Lung (tissue), 12 donors: Measurements from ENCODE around the gene ECHS1. TPM values are rescaled to one million over a fixed set of nuclear protein-coding genes. Genes with fewer than 3 reads are reported as not detected.

Experiments
- ATAC-seq: fragments of 200-7000 bp; cut with Tn5 transposase; one replicate; pipeline ENCODE4 v1.9.1; 2020; ENCODE audit warnings: moderate number of reproducible peaks; ENCODE audit not compliant: insufficient read depth, low FRiP score
- DNase-seq, 3 donors: peaks; one replicate each; pipeline ENCODE4 v3.0.0-alpha.2; 2013 to 2017
- H3K27ac ChIP-seq, 2 donors: one replicate each; pipeline ENCODE4 v1.5.1; 2013; ENCODE audit warnings: mild to moderate bottlenecking in 2 of 2, moderate library complexity in 2 of 2, control low read depth in 1 of 2, inconsistent platforms in 1 of 2, low read depth in 1 of 2, low read length in 1 of 2
- H3K27me3 ChIP-seq, 3 donors: one replicate each; pipeline ENCODE4 v1.5.1; 2013; ENCODE audit warnings: low read length in 2 of 3; ENCODE audit not compliant: control insufficient read depth in 3 of 3, insufficient read depth in 3 of 3
- H3K36me3 ChIP-seq, 4 donors: one replicate each; pipeline ENCODE4 v1.5.1; 2013; ENCODE audit warnings: low read length in 4 of 4, mild to moderate bottlenecking in 1 of 4, moderate library complexity in 1 of 4; ENCODE audit not compliant: control insufficient read depth in 4 of 4, insufficient read depth in 4 of 4
- H3K4me1 ChIP-seq, 5 donors: one replicate each; pipeline ENCODE4 v1.5.1; 2013; ENCODE audit warnings: low read length in 5 of 5, mild to moderate bottlenecking in 2 of 5, moderate library complexity in 1 of 5; ENCODE audit not compliant: control insufficient read depth in 5 of 5, insufficient read depth in 5 of 5
- H3K4me3 ChIP-seq: one replicate; pipeline ENCODE4 v1.5.1; 2013; ENCODE audit warnings: mild to moderate bottlenecking, control low read depth, moderate library complexity
- H3K9ac ChIP-seq, 2 donors: one replicate each; pipeline ENCODE4 v1.5.1; 2013; ENCODE audit warnings: low read length in 2 of 2, control low read depth in 1 of 2; ENCODE audit not compliant: insufficient read depth in 1 of 2
- H3K9me3 ChIP-seq, 4 donors: one replicate each; pipeline ENCODE4 v1.5.1; 2013; ENCODE audit warnings: low read length in 3 of 4, mild to moderate bottlenecking in 1 of 4, moderate library complexity in 1 of 4; ENCODE audit not compliant: control insufficient read depth in 4 of 4, insufficient read depth in 3 of 4
- WGBS, 2 donors: extraction: QIAGEN DNeasy Blood & Tissue Kit; methylation state at CpG; one replicate each; pipeline ENCODE4 v1.1.7; 2013; 5-methylcytosine and 5-hydroxymethylcytosine counted together
- polyA plus RNA-seq, 2 donors: library from polyadenylated mRNA; stranded (reverse); fragments of 200-250 nt; gene quantifications; one replicate each; pipeline ENCODE4 v1.2.1, GENCODE V29; 2013
- total RNA-seq, 2 donors: library from RNA; depleted of rRNA in 1 of 2; stranded (reverse); fragments of >200 nt in 1 of 2; gene quantifications; one replicate each; pipeline ENCODE4 v1.2.1, GENCODE V29; 2014 to 2021
- TF ChIP-seq, protein P1 (sequence below): IDR thresholded peaks from 2 replicates; pipeline ENCODE4 v1.5.1; 2012; ENCODE audit warnings: mild to moderate bottlenecking; ENCODE audit errors: control extremely low read depth, extremely low read depth
- donor health status: control.
- donor health status: control.
- donor health status: Bipolar disorder and iron deficiency.
- donor health status: healthy.
- donor health status: DM: yes; HTN: yes; CAD: no.

Gene ECHS1
- total and polyA plus RNA-seq, 4 donors = 44.5 to 83.9 (median 76.7) TPM

DNA sequence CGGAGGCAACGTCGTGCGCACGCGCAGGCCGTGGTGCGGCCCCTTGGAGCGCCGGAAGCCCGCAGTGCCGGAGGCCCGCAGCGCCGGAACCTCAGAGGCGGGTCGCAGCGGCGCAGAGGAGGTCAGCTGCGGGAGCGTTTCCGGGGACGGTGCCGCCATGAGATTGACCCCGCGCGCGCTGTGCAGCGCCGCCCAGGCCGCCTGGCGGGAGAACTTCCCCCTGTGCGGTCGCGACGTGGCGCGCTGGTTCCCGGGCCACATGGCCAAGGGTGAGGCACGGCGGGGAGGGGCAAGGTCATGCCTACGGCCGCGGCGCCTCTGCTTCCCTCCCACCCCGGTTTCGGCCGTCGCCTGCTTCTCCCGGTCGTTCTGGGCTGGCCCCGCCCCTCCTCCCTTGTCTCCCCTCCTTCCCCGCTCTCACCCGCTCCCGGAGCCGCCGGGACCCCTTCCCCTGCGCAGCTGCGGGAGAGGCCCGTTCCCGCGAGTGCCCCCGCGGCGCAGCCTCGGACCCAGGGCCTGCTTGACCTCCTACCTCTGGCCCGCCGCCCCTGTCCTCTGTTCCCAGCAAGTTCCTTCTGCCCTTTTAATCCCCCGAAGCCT is 21.0 kb upstream of the ECHS1 start, which contains the start of gene MTG1:
Gene MTG1, plus strand, starts transcription at position 94 of the 600 bp plus-strand sequence. Its CDS starts 64 bp downstream, at position 158.
- Histone ChIP-seq H3K4me1 (peaks cover 0 to 9% (median 0%) of the 10 kb centered on the region in 5 donors), H3K9me3 (no peaks in the 10 kb centered on the region), H3K36me3 (peaks cover 3 to 21% (median 14%) of the 10 kb centered on the region in 4 donors), H3K9ac (peak within 1 kb of the TSS; percentile 67 to 69), H3K4me3 (peak within 1 kb of the TSS; percentile 77), H3K27me3 (no peaks in the 10 kb centered on the region), H3K27ac (peak within 1 kb of the TSS; percentile 85 to 88)
- ATAC-seq (peak; percentile 96), DNase-seq (peak; percentile 96 to 97 (median 96))
- WGBS, 2 donors = 0 to 1% methylated on average over 46 to 69 of the region's 69 CpGs
- TF ChIP-seq, protein P1, sequence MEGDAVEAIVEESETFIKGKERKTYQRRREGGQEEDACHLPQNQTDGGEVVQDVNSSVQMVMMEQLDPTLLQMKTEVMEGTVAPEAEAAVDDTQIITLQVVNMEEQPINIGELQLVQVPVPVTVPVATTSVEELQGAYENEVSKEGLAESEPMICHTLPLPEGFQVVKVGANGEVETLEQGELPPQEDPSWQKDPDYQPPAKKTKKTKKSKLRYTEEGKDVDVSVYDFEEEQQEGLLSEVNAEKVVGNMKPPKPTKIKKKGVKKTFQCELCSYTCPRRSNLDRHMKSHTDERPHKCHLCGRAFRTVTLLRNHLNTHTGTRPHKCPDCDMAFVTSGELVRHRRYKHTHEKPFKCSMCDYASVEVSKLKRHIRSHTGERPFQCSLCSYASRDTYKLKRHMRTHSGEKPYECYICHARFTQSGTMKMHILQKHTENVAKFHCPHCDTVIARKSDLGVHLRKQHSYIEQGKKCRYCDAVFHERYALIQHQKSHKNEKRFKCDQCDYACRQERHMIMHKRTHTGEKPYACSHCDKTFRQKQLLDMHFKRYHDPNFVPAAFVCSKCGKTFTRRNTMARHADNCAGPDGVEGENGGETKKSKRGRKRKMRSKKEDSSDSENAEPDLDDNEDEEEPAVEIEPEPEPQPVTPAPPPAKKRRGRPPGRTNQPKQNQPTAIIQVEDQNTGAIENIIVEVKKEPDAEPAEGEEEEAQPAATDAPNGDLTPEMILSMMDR = no peak

DNA sequence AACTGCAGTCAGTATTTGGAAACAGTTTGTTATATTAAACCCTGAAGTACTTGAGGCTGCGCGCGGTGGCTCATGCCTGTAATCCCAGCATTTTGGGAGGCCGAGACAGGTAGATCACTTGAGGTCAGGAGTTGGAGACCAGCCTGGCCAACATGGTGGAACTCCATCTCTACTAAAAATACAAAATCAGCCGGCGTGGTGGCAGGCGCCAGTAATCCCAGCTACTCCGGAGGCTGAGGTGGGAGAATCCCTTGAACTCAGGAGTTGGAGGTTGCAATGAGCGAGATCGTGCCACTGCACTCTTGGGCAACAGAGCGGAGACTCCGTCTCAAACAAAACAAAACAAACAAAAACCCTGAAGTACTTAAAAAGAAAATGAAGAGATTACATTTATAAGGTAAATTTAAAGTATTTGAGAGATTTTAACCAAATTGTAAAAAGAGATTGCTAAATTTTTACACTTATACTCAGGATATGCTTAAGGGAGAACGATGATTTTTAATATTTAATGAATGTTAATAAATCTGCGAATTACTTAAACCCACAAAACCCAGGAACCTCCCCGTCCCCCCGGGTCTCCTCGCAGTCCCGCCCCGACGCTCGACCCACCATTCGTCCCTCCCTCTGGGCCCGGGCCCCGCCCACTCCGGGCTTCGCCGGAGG is 20.4 kb upstream of the ECHS1 start:
- ATAC-seq (no peak), DNase-seq (no peak)
- H3K4me3 ChIP-seq = no peak overlapping the region
- peaks cover 2 to 18% (median 10%) of the 10 kb centered on the region in 4 donors for H3K36me3 ChIP-seq
- H3K4me1 ChIP-seq = peaks cover 0 to 9% (median 0%) of the 10 kb centered on the region in 5 donors
- TF ChIP-seq, protein P1 = no peak
- H3K9me3 ChIP-seq = no peaks in the 10 kb centered on the region
- no peaks in the 10 kb centered on the region for H3K27me3 ChIP-seq
- peak overlapping the region in 1 of 2 donors; percentile 19 for H3K9ac ChIP-seq
- H3K27ac ChIP-seq = no peak overlapping the region
- 34 to 38% methylated on average over 27 of the region's 27 CpGs for WGBS, 2 donors

DNA sequence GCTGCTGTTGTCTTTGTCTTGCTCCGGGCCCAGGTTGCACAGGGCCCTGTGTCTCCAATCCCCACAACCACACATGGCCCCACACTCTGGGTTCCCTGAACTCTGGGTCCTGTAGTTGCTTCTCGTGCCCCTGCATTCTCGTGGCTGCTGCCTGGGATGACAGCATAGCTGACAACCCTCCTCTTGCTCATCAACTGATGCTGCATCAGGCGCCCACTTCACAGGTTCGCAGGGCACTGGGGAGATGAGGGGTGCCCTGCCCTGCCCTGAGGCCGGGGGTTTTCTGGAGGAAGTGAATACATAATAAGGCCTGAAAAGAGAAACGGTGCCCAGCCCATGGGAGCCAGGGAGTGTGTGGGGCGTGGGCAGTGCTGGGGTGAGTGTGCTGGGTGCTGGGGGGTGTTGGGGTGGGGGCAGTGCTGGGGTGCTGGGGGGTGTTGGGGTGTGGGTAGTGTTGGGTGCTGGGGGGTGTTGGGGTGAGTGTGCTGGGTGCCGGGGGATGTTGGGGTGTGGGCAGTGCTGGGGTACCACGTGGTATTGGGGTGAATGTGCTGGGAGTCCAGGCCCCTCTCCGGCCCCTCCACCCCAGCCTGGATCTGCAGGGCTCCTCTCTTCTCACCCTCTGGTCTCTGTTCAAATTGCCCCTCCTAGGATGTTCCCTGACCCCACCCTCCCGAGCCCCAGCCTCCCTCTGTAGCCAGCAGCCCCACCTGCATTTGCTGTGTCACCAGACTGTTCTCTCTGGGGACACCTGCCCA is 18.8 kb upstream of the ECHS1 start:
- Histone ChIP-seq H3K4me3 (no peak overlapping the region), H3K4me1 (peaks cover 0 to 9% (median 0%) of the 10 kb centered on the region in 5 donors), H3K27me3 (no peaks in the 10 kb centered on the region), H3K27ac (no peak overlapping the region), H3K36me3 (peaks cover 0 to 13% (median 4%) of the 10 kb centered on the region in 4 donors), H3K9ac (no peak overlapping the region), H3K9me3 (no peaks in the 10 kb centered on the region)
- WGBS, 2 donors = 80 to 83% methylated on average over 11 to 12 of the region's 12 CpGs
- ATAC-seq = no peak
- TF ChIP-seq, protein P1 = no peak
- DNase-seq = no peak
